Measurements from ENCODE around the gene ARID3A.
A peak's percentile ranks its signal among the peaks of the same experiment; 100 is the strongest.

ARID3A gene

DNA sequence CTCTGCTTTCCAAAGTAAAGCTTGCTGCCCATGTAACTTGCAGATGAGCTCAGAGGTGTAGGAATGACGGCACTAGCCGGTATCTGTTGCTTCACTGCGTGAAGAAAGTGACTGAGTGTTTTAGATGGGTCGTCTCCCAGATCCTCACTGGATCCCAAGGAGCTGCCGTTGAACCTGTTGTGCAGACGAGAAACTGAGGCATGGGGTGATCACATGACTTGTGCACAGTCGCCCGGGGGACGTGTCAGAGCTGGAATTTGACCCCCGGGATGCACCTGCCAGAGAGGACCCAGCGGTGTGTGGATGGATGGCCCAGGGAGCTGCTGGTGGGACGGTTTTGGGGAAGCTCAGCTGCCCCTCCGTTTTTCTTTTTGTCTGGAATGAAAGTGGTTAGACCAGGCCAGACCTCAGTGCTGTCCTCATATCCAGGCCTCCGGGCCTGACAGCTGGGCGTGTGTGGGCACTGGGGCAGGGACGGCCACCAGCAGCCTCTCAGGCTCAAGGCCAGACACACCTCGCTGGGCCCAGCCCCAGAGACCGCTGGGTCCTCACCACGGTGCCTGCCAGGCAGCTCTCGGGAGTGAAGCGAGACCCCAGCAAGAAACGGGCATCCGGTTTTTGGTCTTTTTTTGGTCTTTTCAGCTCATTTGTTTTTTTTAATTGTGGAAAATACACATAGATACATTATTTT, 12.5 kb downstream of the ARID3A start:
- H3K9me3 ChIP-seq: no peaks in the 10 kb centered on the region
- no peak overlapping the region for H3K4me3 ChIP-seq
- TF ChIP-seq, protein P1, sequence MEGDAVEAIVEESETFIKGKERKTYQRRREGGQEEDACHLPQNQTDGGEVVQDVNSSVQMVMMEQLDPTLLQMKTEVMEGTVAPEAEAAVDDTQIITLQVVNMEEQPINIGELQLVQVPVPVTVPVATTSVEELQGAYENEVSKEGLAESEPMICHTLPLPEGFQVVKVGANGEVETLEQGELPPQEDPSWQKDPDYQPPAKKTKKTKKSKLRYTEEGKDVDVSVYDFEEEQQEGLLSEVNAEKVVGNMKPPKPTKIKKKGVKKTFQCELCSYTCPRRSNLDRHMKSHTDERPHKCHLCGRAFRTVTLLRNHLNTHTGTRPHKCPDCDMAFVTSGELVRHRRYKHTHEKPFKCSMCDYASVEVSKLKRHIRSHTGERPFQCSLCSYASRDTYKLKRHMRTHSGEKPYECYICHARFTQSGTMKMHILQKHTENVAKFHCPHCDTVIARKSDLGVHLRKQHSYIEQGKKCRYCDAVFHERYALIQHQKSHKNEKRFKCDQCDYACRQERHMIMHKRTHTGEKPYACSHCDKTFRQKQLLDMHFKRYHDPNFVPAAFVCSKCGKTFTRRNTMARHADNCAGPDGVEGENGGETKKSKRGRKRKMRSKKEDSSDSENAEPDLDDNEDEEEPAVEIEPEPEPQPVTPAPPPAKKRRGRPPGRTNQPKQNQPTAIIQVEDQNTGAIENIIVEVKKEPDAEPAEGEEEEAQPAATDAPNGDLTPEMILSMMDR (IDR thresholded peaks at IDR 0.05): no peak
- intact Hi-C loops (cut with DNase I; ENCODE audit: low total_unique reads): no loop called here
- H3K4me1 ChIP-seq: peaks cover 0 to 34% (median 27%) of the 10 kb centered on the region in 4 donors
- DNase-seq: no peak
- H3K27ac ChIP-seq: no peak overlapping the region
- peaks cover 0 to 4% (median 0%) of the 10 kb centered on the region in 3 donors for H3K36me3 ChIP-seq
- no peaks in the 10 kb centered on the region for H3K27me3 ChIP-seq

DNA sequence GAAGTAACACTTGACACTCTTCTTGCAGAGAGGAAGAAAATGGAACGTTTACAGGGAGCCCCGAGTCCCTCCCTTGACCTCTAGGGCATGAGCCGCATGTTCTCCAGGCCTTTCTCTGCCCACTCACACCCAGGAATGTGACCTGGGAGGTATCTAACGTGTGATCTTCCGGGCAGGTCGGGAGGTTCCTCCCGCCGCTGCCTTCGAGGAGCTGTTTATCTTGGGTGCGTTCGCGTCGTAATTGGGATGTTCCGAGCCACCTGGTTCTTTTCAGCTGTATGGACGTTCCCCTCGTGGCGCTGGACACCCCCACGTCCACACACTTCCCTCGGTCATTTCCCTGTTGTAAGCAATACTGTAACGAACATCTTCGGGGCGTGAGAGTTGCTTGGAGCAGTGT, 13.6 kb downstream of the ARID3A start:
- H3K27ac ChIP-seq: no peak overlapping the region

DNA sequence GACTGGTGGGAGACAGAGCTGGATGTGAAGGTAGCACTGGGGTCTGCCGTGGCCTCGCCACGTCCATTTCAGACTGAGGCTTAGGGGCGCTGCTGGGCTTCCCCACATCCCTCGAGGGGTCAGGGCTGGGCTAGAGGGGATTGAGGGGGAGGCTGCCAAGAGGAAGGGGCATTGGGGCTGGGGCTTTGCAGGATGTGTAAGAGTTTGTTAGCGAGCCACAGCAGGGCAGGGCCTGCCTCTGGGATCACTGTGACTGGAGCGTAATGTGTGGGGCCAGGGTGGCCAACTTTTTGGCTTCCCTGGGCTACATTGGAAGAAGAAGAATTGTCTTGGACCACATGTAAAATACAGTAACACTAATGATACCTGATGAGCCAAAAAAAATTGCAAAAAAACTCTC, 14.1 kb downstream of the ARID3A start:
- peaks cover 0 to 4% (median 0%) of the 10 kb centered on the region in 3 donors for H3K36me3 ChIP-seq
- peak overlapping the region; percentile 63 to 74 for H3K27ac ChIP-seq
- no peak overlapping the region for H3K4me3 ChIP-seq
- no peaks in the 10 kb centered on the region for H3K27me3 ChIP-seq
- peaks cover 0 to 21% (median 15%) of the 10 kb centered on the region in 4 donors for H3K4me1 ChIP-seq
- no peaks in the 10 kb centered on the region for H3K9me3 ChIP-seq
- no peak for DNase-seq
- intact Hi-C loops (cut with DNase I; ENCODE audit: low total_unique reads): no loop called here
- TF ChIP-seq, protein P1 (IDR thresholded peaks at IDR 0.05): no peak

More for the DNA sequence above, 13.6 kb downstream of the ARID3A start:
- Histone ChIP-seq H3K36me3 (peaks cover 0 to 4% (median 0%) of the 10 kb centered on the region in 3 donors), H3K4me1 (peaks cover 0 to 25% (median 19%) of the 10 kb centered on the region in 4 donors), H3K27me3 (no peaks in the 10 kb centered on the region), H3K9me3 (no peaks in the 10 kb centered on the region), H3K4me3 (no peak overlapping the region)
- TF ChIP-seq, protein P1 (IDR thresholded peaks at IDR 0.05): no peak
- no peak for DNase-seq
- intact Hi-C loops (cut with DNase I; ENCODE audit: low total_unique reads): no loop called here

DNA sequence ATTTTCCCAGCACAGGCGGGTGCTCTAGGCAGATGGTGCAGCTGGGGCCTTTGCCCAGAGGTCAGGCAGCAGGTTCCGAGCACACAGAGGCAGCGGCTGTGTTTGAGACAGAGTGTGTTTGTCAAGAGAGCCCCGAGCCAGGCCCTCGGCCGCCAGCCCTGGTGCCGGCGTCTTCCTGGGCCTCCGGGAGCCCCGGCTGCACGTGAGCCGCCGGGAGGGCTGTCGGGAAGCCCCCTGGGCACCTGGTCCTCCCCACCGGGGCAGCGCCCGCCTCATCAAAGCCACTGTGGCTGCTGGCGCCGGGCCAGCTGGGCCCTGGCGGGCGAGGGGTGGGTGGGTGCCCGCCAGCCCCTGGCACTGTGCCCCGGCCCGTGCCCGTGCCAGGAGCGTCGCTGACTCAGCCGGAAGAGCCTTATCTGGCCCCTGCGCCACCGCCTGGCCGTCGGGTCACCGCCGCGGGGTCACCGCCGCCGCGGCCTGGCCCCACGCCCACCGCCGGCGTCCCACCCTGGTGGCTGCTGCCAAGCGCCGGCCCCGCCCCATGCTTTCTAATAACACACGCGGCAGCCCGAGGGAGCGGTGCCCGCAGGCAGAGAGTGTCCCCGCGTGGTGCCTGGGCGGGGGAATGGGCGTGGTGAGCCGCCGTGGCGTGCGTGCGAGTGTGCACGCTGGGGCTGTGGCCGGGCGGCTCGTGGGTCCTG, 14.9 kb downstream of the ARID3A start:
- intact Hi-C loops (cut with DNase I; ENCODE audit: low total_unique reads): no loop called here
- Histone ChIP-seq H3K27me3 (no peaks in the 10 kb centered on the region), H3K4me3 (peak overlapping the region; percentile 20 to 45), H3K36me3 (peaks cover 0 to 4% (median 0%) of the 10 kb centered on the region in 3 donors), H3K9me3 (no peaks in the 10 kb centered on the region), H3K4me1 (peaks cover 0 to 13% (median 9%) of the 10 kb centered on the region in 4 donors), H3K27ac (peak overlapping the region; percentile 63 to 74)
- peak; percentile 80 to 87 for DNase-seq
- TF ChIP-seq, protein P1 (IDR thresholded peaks at IDR 0.05): no peak

DNA sequence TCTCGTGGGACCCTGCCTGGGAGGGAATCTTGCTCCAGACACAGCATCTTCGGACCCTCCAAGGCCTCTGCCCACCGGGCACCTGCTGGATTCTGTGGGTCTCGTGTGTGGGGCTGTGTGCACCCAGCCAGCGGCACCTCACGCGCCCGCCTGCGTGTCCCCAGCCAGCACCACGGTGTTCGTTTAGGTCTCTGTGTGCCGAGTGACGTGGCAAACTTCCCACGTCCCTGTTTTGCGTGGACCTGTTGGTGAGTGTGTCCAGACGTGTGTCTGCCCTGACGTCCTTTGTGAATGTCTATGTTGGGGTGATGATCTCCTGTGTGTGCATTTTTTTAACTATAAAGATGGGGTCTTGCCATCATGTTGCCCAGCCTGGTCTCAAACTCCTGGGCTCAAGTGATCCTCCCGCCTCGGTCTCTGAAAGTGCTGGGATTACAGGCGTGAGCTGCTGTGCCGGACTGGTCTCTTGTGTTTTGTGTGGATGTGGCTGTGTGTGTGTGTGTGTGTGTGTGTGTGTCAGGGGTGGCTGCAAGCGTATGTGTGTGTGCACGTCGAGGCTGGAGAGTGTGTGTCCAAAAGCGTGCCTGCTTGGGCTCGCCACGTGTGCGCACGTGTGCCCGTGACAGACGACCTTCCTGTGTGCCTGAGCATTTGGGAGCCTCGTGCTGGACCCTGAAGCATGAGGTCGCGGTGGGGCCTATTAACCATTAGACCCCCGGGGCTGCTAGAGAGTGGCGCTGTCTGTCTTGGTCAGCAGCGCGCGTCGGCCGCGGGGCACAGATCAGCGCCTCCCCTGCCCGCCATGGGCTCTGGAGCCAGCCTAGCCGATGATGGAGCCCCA, 15.7 kb downstream of the ARID3A start:
- TF ChIP-seq, protein P1 (IDR thresholded peaks at IDR 0.05): no peak
- intact Hi-C loops (cut with DNase I; ENCODE audit: low total_unique reads): no loop called here
- Histone ChIP-seq H3K27ac (peak overlapping the region; percentile 63 to 74), H3K9me3 (no peaks in the 10 kb centered on the region), H3K4me3 (peak overlapping the region; percentile 20 to 45), H3K4me1 (peaks cover 0 to 13% (median 9%) of the 10 kb centered on the region in 4 donors), H3K27me3 (no peaks in the 10 kb centered on the region), H3K36me3 (peaks cover 0 to 4% (median 0%) of the 10 kb centered on the region in 3 donors)
- DNase-seq: no peak
